HEK293T (cell line): Measurements from ENCODE around the gene ZNRD2.

Experiments used
- CTCF ChIA-PET: fragments of 350-600 bp; formaldehyde crosslinking; extraction: SDS; loops from one replicate; lab custom pipeline; 2021; ENCODE audit warnings: antibody characterized with exemption, inconsistent platforms; lab: Yijun Ruan, JAX
- POLR2A ChIA-PET: fragments of 350-600 bp; formaldehyde crosslinking; extraction: SDS; loops from one replicate; lab custom pipeline; 2020; ENCODE audit warnings: antibody characterized with exemption, inconsistent platforms; lab: Yijun Ruan, JAX
- DNase-seq: peaks from one replicate; pipeline ENCODE4 v3.0.0; 2012; ENCODE audit warnings: mixed read lengths; ENCODE audit errors: extremely low spot score
- ARNT ChIP-seq: fragments of 450-650 bp; IDR thresholded peaks from 2 replicates; pipeline ENCODE4 v1.6.1; 2017; ENCODE audit warnings: mild to moderate bottlenecking
- BHLHE40 ChIP-seq: fragments of 450-650 bp; IDR thresholded peaks from 2 replicates; pipeline ENCODE4 v1.6.1; 2016; ENCODE audit warnings: mild to moderate bottlenecking, moderate library complexity, borderline replicate concordance
- CTBP1 ChIP-seq: fragments of 450-650 bp; IDR thresholded peaks from 2 replicates; pipeline ENCODE4 v1.6.1; 2016; ENCODE audit warnings: borderline replicate concordance
- ELF4 ChIP-seq: fragments of 450-650 bp; IDR thresholded peaks from 2 replicates; pipeline ENCODE4 v1.6.1; 2017; ENCODE audit warnings: antibody characterized with exemption
- FOXA1 ChIP-seq: fragments of 450-650 bp; IDR thresholded peaks from 2 replicates; pipeline ENCODE4 v1.6.1; 2016; ENCODE audit warnings: mild to moderate bottlenecking
- FOXK2 ChIP-seq: fragments of 450-650 bp; IDR thresholded peaks from 2 replicates; pipeline ENCODE4 v1.6.1; 2016; ENCODE audit warnings: mild to moderate bottlenecking
- FOXM1 ChIP-seq: fragments of 450-650 bp; IDR thresholded peaks from 2 replicates; pipeline ENCODE4 v1.6.1; 2017; ENCODE audit warnings: mild to moderate bottlenecking, borderline replicate concordance
- HDGF ChIP-seq: fragments of 450-650 bp; IDR thresholded peaks from 2 replicates; pipeline ENCODE4 v1.6.1; 2017; ENCODE audit warnings: antibody characterized with exemption, borderline replicate concordance
- L3MBTL2 ChIP-seq: fragments of 450-650 bp; conservative IDR thresholded peaks from 2 replicates; pipeline ENCODE4 v1.6.1; 2016; ENCODE audit warnings: mild to moderate bottlenecking
- LEF1 ChIP-seq: fragments of 450-650 bp; IDR thresholded peaks from 2 replicates; pipeline ENCODE4 v1.6.1; 2017; ENCODE audit warnings: mild to moderate bottlenecking, borderline replicate concordance
- NFRKB ChIP-seq: fragments of 450-650 bp; IDR thresholded peaks from 2 replicates; pipeline ENCODE4 v1.6.1; 2016; ENCODE audit warnings: mild to moderate bottlenecking, moderate library complexity
- SP1 ChIP-seq: fragments of 450-650 bp; IDR thresholded peaks from 2 replicates; pipeline ENCODE4 v1.6.1; 2017
- SUZ12 ChIP-seq: fragments of 450-650 bp; IDR thresholded peaks from 2 replicates; pipeline ENCODE4 v1.6.1; 2016; ENCODE audit warnings: mild to moderate bottlenecking
- TARDBP ChIP-seq: fragments of 450-650 bp; IDR thresholded peaks from 2 replicates; pipeline ENCODE4 v1.6.1; 2016
- ZNF384 ChIP-seq: fragments of 450-650 bp; IDR thresholded peaks from 2 replicates; pipeline ENCODE4 v1.6.1; 2016
- TF ChIP-seq, protein P1 (sequence below): fragments of 450-650 bp; IDR thresholded peaks from 2 replicates; pipeline ENCODE4 v1.6.1; 2016

ZNRD2 gene

GRCh38 chr11:65611758-65612603 lies 41.7 kb downstream of the ZNRD2 start:
- no peak for DNase-seq
- POLR2A ChIA-PET, result interaction anchor here (0.8 to 1.5 kb wide), 4 partner anchors 7 to 134 kb away, joined by 3 read pairs; partner anchors contain the start of genes KCNK7 and ZNRD2
- TF ChIP-seq FOXM1 (no peak), BHLHE40 (no peak), ELF4 (no peak), FOXA1 (no peak), SP1 (no peak), CTBP1 (no peak), TARDBP (no peak), L3MBTL2 (no peak), HDGF (no peak), FOXK2 (no peak), SUZ12 (no peak), ARNT (no peak), NFRKB (no peak)
- TF ChIP-seq, protein P1, sequence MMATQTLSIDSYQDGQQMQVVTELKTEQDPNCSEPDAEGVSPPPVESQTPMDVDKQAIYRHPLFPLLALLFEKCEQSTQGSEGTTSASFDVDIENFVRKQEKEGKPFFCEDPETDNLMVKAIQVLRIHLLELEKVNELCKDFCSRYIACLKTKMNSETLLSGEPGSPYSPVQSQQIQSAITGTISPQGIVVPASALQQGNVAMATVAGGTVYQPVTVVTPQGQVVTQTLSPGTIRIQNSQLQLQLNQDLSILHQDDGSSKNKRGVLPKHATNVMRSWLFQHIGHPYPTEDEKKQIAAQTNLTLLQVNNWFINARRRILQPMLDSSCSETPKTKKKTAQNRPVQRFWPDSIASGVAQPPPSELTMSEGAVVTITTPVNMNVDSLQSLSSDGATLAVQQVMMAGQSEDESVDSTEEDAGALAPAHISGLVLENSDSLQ, result no peak
- CTCF ChIA-PET, result interaction anchor here (0.8 kb wide), 1 partner anchor 19 kb away, joined by 3 read pairs; no protein-coding TSS in a partner anchor

GRCh38 chr11:65612691-65613090 lies 42.4 kb downstream of the ZNRD2 start:
- ChIA-PET CTCF (interaction anchor here (0.8 kb wide), 1 partner anchor 19 kb away, joined by 3 read pairs; no protein-coding TSS in a partner anchor), POLR2A (interaction anchor here (0.8 to 1.5 kb wide), 5 partner anchors 8 to 134 kb away, joined by 3 to 5 read pairs (median 3); partner anchors contain the start of genes EHBP1L1, KCNK7 and ZNRD2)
- TF ChIP-seq, protein P1, result no peak
- TF ChIP-seq HDGF, result no peak
- no peak for TF ChIP-seq BHLHE40
- no peak for TF ChIP-seq FOXK2
- no peak for TF ChIP-seq TARDBP
- TF ChIP-seq ZNF384, result no peak
- TF ChIP-seq LEF1, result no peak
- TF ChIP-seq NFRKB, result no peak
- no peak for DNase-seq

DNA sequence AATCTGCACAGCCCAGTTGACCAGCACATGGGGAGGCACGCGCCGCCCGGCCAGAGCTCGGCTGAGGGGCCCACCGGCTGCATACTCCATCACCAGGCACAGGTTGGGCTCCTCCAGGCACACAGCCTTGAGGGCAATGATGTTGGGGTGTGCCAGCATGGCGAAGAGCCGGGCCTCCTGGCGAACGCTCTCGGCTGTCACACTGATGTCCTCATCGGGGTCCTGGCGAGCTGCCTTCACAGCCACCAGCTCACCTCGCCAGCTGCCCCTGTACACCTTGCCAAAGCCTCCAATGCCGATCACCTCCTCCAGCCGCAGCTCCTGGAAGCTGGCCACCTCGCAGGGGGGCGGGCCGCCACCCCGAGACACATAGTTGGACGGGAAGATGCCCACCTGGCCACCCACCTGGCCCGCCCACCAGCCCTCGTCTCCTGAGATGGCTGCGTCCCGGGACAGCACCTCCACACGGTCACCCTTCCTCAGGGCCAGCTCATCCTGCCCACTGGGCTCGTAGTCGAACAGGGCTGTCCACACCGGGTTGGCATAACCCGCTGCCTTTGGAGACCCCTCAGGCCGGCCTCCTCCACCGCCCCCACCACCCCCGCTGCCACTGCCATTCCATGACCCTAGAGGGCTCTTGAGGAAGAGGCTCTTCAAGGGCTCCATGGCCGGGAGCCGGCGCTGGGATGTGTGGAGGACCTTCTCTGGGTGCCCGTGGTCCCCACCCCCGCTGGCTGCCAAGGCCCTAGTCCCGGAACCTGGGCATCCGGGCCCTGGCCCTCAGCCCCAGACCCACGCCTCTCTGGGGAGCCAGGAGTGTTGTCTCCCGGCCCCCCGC lies 43.0 kb downstream of the ZNRD2 start:
- CTCF ChIA-PET, result interaction anchor here (1.0 to 2.3 kb wide), 2 partner anchors 19 to 167 kb away, joined by 3 to 7 read pairs; no protein-coding TSS in a partner anchor

GRCh38 chr11:65615229-65615949 lies 45.1 kb downstream of the ZNRD2 start, which contains the start of gene PCNX3:
Gene PCNX3, plus strand, starts transcription at chr11:65615776. Its CDS starts 536 bp downstream, at chr11:65616312.
- DNase-seq, result peak; percentile 100
- TF ChIP-seq FOXM1, result peak; percentile 93
- peak; percentile 85 for TF ChIP-seq ELF4
- TF ChIP-seq FOXA1, result no peak
- no peak for TF ChIP-seq SUZ12
- no peak for TF ChIP-seq LEF1
- no peak for TF ChIP-seq CTBP1
- TF ChIP-seq, protein P1, result peak; percentile 100
- TF ChIP-seq SP1, result no peak
- no peak for TF ChIP-seq ARNT
- no peak for TF ChIP-seq L3MBTL2
- ChIA-PET CTCF (interaction anchor here (0.5 to 2.3 kb wide), 3 partner anchors 21 to 893 kb away, joined by 3 to 7 read pairs (median 3); no protein-coding TSS in a partner anchor), POLR2A (interaction anchor here (0.6 to 2.5 kb wide), 30 partner anchors 8 to 387 kb away, joined by 3 to 19 read pairs (median 4); partner anchors contain the start of genes BANF1, CCDC85B, EIF1AD and FAM89B)

More for the DNA sequence above, 43.0 kb downstream of the ZNRD2 start:
- no peak for TF ChIP-seq CTBP1
- no peak for TF ChIP-seq NFRKB
- no peak for TF ChIP-seq LEF1
- TF ChIP-seq BHLHE40, result no peak
- no peak for TF ChIP-seq L3MBTL2
- TF ChIP-seq FOXA1, result no peak
- TF ChIP-seq, protein P1, result no peak
- TF ChIP-seq FOXK2, result no peak
- no peak for TF ChIP-seq TARDBP
- no peak for TF ChIP-seq HDGF
- no peak for DNase-seq
- POLR2A ChIA-PET, result interaction anchor here (0.7 to 2.5 kb wide), 7 partner anchors 9 to 135 kb away, joined by 3 to 19 read pairs (median 3); partner anchors contain the start of genes EHBP1L1, KCNK7, RELA and ZNRD2
